GM12891 (cell line): Measurements from ENCODE around the gene KIF20B.
A peak's percentile ranks its signal among the peaks of the same experiment; 100 is the strongest.

Experiments
- PAX5 ChIP-seq: IDR thresholded peaks from 2 replicates; pipeline ENCODE4 v1.6.1; 2011; ENCODE audit warnings: low read length, moderate library complexity, mild to moderate bottlenecking; ENCODE audit not compliant: insufficient read depth, severe bottlenecking
- POLR2A ChIP-seq: IDR thresholded peaks from 2 replicates; pipeline ENCODE4 v1.6.1; 2011; ENCODE audit warnings: low read depth, low read length, control low read depth
- POLR2AphosphoS5 ChIP-seq: IDR thresholded peaks from 2 replicates; pipeline ENCODE4 v1.6.1; 2011; ENCODE audit warnings: low read depth, low read length, control low read depth
- SPI1 ChIP-seq: IDR thresholded peaks from 2 replicates; pipeline ENCODE4 v1.6.1; 2011; ENCODE audit warnings: low read depth, low read length, control low read depth
- TAF1 ChIP-seq: IDR thresholded peaks from 2 replicates; pipeline ENCODE4 v1.6.1; 2011; ENCODE audit warnings: low read depth, low read length, control low read depth

DNA sequence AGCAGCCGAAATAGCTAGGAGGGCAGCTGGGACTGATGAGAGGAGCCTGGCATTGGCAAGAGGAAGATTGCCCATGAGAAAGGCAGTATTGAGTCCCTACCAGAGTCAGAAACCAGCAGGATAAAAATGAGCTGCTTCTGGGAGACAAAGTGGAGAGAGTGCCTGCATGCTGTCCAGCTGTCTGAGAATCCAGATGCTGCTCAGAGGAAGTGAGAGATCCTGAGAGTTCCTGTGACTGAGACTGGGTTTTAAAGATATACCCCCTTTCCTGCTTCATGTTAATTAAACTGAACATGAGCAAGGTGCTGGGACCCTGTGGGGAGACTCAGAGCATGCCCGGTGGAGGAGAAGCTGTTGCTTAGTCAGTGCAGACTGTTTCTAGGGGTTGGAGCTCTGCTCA lies 107.5 kb downstream of the KIF20B start:
- no peak for TF ChIP-seq POLR2A
- no peak for TF ChIP-seq POLR2AphosphoS5
- TF ChIP-seq TAF1 = no peak
- TF ChIP-seq SPI1 = peak; percentile 74
- TF ChIP-seq PAX5 = no peak
